HCT116 (cell line): ENCODE measurements around the gene E4F1. TPM values are rescaled to one million over a fixed set of nuclear protein-coding genes. Genes with fewer than 3 reads are reported as not detected.

Source experiments
- ATAC-seq: fragments of 200-7000 bp; cut with Tn5 transposase; 2 replicates; pipeline ENCODE4 v1.9.1; 2020; ENCODE audit warnings: mild to moderate bottlenecking, moderate library complexity
- BruUV-seq: library from RNA; stranded (reverse); fragments of 400-500 nt; replicated peaks from 2 replicates; lab custom pipeline; 2021; lab: Mats Ljungman, UMichigan
- CTCF ChIA-PET: fragments of 300-600 bp; sonication (Branson Sonifier 250); formaldehyde crosslinking; loops from one replicate; lab custom pipeline; 2021; ENCODE audit warnings: antibody characterized with exemption; lab: Charles Lee
- POLR2A ChIA-PET: fragments of 300-600, 350-600 bp; sonication (Branson Sonifier 250); formaldehyde crosslinking; loops from one replicate; lab custom pipeline; 2021; ENCODE audit warnings: antibody characterized with exemption; lab: Charles Lee
- RAD21 ChIA-PET, 2 experiments: fragments of 300-600 bp; sonication (Branson Sonifier 250); formaldehyde crosslinking; loops; one replicate each; lab custom pipeline; 2023; ENCODE audit warnings: low total read pairs in 2 of 2; ENCODE audit not compliant: uncharacterized antibody in 2 of 2, unreplicated experiment in 2 of 2, low non-redundant PET in 1 of 2; lab: Charles Lee
- DNase-seq: peaks from one replicate; pipeline ENCODE4 v3.0.0-alpha.2; 2010; ENCODE audit warnings: low read depth, low spot score
- H2AFZ ChIP-seq: fragments of 200-600 bp; shearing (Covaris generic), sonication (generic); 2 replicates; pipeline ENCODE4 v1.6.1; 2017; ENCODE audit warnings: low read depth, mixed run types, mixed read lengths, antibody characterized with exemption, low read length; ENCODE audit not compliant: poor library complexity, severe bottlenecking
- H3K27ac ChIP-seq: 2 replicates; pipeline ENCODE4 v1.5.1; 2012; ENCODE audit warnings: low read depth, low read length
- H3K27me3 ChIP-seq: fragments of 200-600 bp; sonication (generic); 2 replicates; pipeline ENCODE4 v1.6.1; 2016; ENCODE audit warnings: mixed run types, low read length, mixed read lengths; ENCODE audit not compliant: insufficient read depth
- H3K36me3 ChIP-seq, 2 experiments: fragments of 200-500 bp in 1 of 2; fragments of 200-600 bp in 1 of 2; sonication (Bioruptor generic) in 1 of 2; sonication (generic) in 1 of 2; 2 replicates each; pipeline versions ENCODE4 v1.5.1 to v1.6.1; 2014 to 2016; ENCODE audit warnings: low read length in 2 of 2, inconsistent platforms in 1 of 2, mixed read lengths in 1 of 2, mixed run types in 1 of 2; ENCODE audit not compliant: insufficient read depth in 2 of 2, control insufficient read depth in 1 of 2
- H3K4me1 ChIP-seq, 2 experiments: fragments of 200-600 bp in 1 of 2; sonication (generic) in 1 of 2; 2 replicates each; pipeline versions ENCODE4 v1.5.1 to v1.6.1; 2012 to 2017; ENCODE audit warnings: low read length in 2 of 2, inconsistent platforms in 1 of 2, mild to moderate bottlenecking in 1 of 2, mixed read lengths in 1 of 2, mixed run types in 1 of 2, moderate library complexity in 1 of 2; ENCODE audit not compliant: insufficient read depth in 2 of 2, control insufficient read depth in 1 of 2
- H3K4me2 ChIP-seq: fragments of 200-600 bp; sonication (generic); 2 replicates; pipeline ENCODE4 v1.6.1; 2017; ENCODE audit warnings: mixed run types, low read length, mixed read lengths
- H3K4me3 ChIP-seq, 2 experiments: fragments of 200-600 bp in 1 of 2; sonication (generic) in 1 of 2; replicated peaks in 1 of 2; 2 replicates each; pipeline ENCODE4 v1.5.1; 2011 to 2016; ENCODE audit warnings: low read length in 2 of 2, control low read depth in 1 of 2, low read depth in 1 of 2, mild to moderate bottlenecking in 1 of 2, mixed read lengths in 1 of 2, mixed run types in 1 of 2
- H3K79me2 ChIP-seq: fragments of 200-600 bp; sonication (generic); 2 replicates; pipeline ENCODE4 v1.6.1; 2017; ENCODE audit warnings: mild to moderate bottlenecking, mixed run types, low read length, moderate library complexity, mixed read lengths; ENCODE audit not compliant: insufficient read depth
- H3K9ac ChIP-seq: fragments of 200-600 bp; sonication (generic); 2 replicates; pipeline ENCODE4 v1.6.1; 2016; ENCODE audit warnings: low read length, mixed read lengths
- H3K9me2 ChIP-seq: fragments of 200-600 bp; sonication (generic), shearing (Covaris generic); 2 replicates; pipeline ENCODE4 v1.6.1; 2017; ENCODE audit warnings: mixed run types, mild to moderate bottlenecking, moderate library complexity; ENCODE audit not compliant: insufficient read depth
- H3K9me3 ChIP-seq, 2 experiments: fragments of 200-500 bp in 1 of 2; fragments of 200-600 bp in 1 of 2; sonication (Bioruptor generic) in 1 of 2; sonication (generic) in 1 of 2; 2 replicates each; pipeline ENCODE4 v1.6.1; 2014 to 2017; ENCODE audit warnings: low read length in 2 of 2, mixed read lengths in 2 of 2, inconsistent platforms in 1 of 2, low read depth in 1 of 2, mild to moderate bottlenecking in 1 of 2, mixed run types in 1 of 2, moderate library complexity in 1 of 2; ENCODE audit not compliant: control insufficient read depth in 1 of 2, insufficient read depth in 1 of 2
- H4K20me1 ChIP-seq: fragments of 200-600 bp; sonication (generic), shearing (Covaris generic); 2 replicates; pipeline ENCODE4 v1.6.1; 2017; ENCODE audit warnings: mixed run types, mild to moderate bottlenecking, moderate library complexity; ENCODE audit not compliant: insufficient read depth
- EGR1 ChIP-seq: IDR thresholded peaks from 2 replicates; pipeline ENCODE4 v1.6.1; 2012; ENCODE audit warnings: low read depth
- ELF1 ChIP-seq: IDR thresholded peaks from 2 replicates; pipeline ENCODE4 v1.6.1; 2012; ENCODE audit warnings: low read depth, borderline replicate concordance
- EZH2 ChIP-seq: fragments of 200-600 bp; sonication (generic); IDR thresholded peaks from 2 replicates; pipeline ENCODE4 v1.6.1; 2017; ENCODE audit warnings: antibody characterized with exemption, mixed run types
- EZH2phosphoT487 ChIP-seq: fragments of 200-600 bp; IDR thresholded peaks from 2 replicates; pipeline ENCODE4 v1.6.1; 2018; ENCODE audit warnings: antibody characterized with exemption, borderline replicate concordance
- JUND ChIP-seq: IDR thresholded peaks from 2 replicates; pipeline ENCODE4 v1.6.1; 2012
- POLR2A ChIP-seq: IDR thresholded peaks from 2 replicates; pipeline ENCODE4 v1.7.0; 2011; ENCODE audit warnings: borderline replicate concordance; ENCODE audit not compliant: insufficient read depth, insufficient read length; ENCODE audit errors: extremely low read depth
- POLR2AphosphoS5 ChIP-seq: IDR thresholded peaks from 2 replicates; pipeline ENCODE4 v1.6.1; 2011; ENCODE audit warnings: mild to moderate bottlenecking, low read depth, low read length, moderate library complexity
- RAD21 ChIP-seq: IDR thresholded peaks from 2 replicates; pipeline ENCODE4 v1.6.1; 2012; ENCODE audit warnings: low read depth, mild to moderate bottlenecking
- SIN3A ChIP-seq: IDR thresholded peaks from 2 replicates; pipeline ENCODE4 v1.6.1; 2012; ENCODE audit warnings: low read depth
- SP1 ChIP-seq: IDR thresholded peaks from 2 replicates; pipeline ENCODE4 v1.6.1; 2012; ENCODE audit warnings: low read depth
- SRF ChIP-seq: IDR thresholded peaks from 2 replicates; pipeline ENCODE4 v1.6.1; 2012; ENCODE audit warnings: low read depth
- TCF7L2 ChIP-seq: IDR thresholded peaks from 2 replicates; pipeline ENCODE4 v1.7.0; 2011; ENCODE audit warnings: borderline replicate concordance, inconsistent platforms; ENCODE audit not compliant: insufficient read depth, insufficient read length; ENCODE audit errors: extremely low read depth
- YY1 ChIP-seq: IDR thresholded peaks from 2 replicates; pipeline ENCODE4 v1.6.1; 2011; ENCODE audit warnings: low read length, low read depth, moderate library complexity, mild to moderate bottlenecking; ENCODE audit not compliant: insufficient replicate concordance; ENCODE audit errors: extremely low read depth
- ZFX ChIP-seq: fragments of 450-650 bp; IDR thresholded peaks from 2 replicates; pipeline ENCODE4 v1.6.1; 2017
- ZNF274 ChIP-seq: fragments of 200-500 bp; sonication (Bioruptor generic); IDR thresholded peaks from 2 replicates; pipeline ENCODE4 v1.6.1; 2014; ENCODE audit warnings: mild to moderate bottlenecking, low read depth, low read length, inconsistent platforms
- intact Hi-C: fragments of 100-400 bp; cut with micrococcal nuclease; formaldehyde crosslinking; loops from 2 replicates; pipeline ENCODE4 v1.10.0; 2022
- total RNA-seq: library from RNA; stranded (reverse); gene quantifications from one replicate; pipeline ENCODE4 v1.2.1, GENCODE V29; 2021; ENCODE audit not compliant: unreplicated experiment
- TF ChIP-seq, protein P1 (sequence below): IDR thresholded peaks from 2 replicates; pipeline ENCODE4 v1.6.1; 2012
- TF ChIP-seq, protein P2 (sequence below), 3 experiments: fragments of 200-600 bp in 1 of 3; sonication (generic) in 1 of 3; IDR thresholded peaks in 2 of 3; conservative IDR thresholded peaks in 1 of 3; 2 replicates each; pipeline ENCODE4 v1.5.1; 2012 to 2017; ENCODE audit warnings: low read depth in 2 of 3, low read length in 2 of 3, antibody characterized with exemption in 1 of 3, borderline replicate concordance in 1 of 3, control low read depth in 1 of 3, mild to moderate bottlenecking in 1 of 3, mixed read lengths in 1 of 3, mixed run types in 1 of 3, moderate library complexity in 1 of 3; ENCODE audit not compliant: insufficient read depth in 1 of 3
- TF ChIP-seq, protein P3 (sequence below): IDR thresholded peaks from 2 replicates; pipeline ENCODE4 v1.6.1; 2012; ENCODE audit warnings: low read depth
- TF ChIP-seq, protein P4 (sequence below): IDR thresholded peaks from 2 replicates; pipeline ENCODE4 v1.6.1; 2012
- TF ChIP-seq, protein P5 (sequence below): IDR thresholded peaks from 2 replicates; pipeline ENCODE4 v1.6.1; 2011; ENCODE audit warnings: mild to moderate bottlenecking, low read length, moderate library complexity; ENCODE audit not compliant: insufficient replicate concordance; ENCODE audit errors: extremely low read depth

Gene E4F1
- total RNA-seq, 1 experiment from 2014 or later: 40.7 TPM

DNA sequence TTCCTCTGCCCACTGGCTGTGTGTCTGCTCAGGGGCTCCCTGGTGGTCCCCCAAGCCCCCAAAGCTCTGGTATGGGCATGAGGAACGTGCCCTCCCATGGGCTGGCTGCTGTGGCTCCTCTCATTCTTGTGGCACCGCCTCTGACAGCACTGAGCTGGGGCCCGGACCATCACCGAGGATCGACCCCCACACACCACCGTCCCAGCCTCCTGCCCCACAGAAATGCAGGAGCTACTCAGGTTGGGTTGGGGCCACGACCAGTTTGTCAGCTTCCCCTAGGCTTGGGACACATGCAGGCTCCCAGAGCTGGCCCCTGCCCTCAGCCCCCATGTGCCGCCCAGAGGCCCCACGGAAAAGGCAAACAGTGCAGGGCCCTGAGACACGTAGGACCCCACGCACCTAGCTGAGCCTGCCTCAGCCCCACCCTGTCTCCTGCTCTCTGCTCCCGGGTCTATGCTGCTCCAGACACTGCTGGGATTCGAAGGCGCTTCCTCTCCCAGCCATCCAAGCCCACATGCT is 23.7 kb upstream of the E4F1 start:
- TF ChIP-seq EZH2phosphoT487: no peak
- TF ChIP-seq, protein P1, sequence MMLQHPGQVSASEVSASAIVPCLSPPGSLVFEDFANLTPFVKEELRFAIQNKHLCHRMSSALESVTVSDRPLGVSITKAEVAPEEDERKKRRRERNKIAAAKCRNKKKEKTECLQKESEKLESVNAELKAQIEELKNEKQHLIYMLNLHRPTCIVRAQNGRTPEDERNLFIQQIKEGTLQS: no peak
- no peak for TF ChIP-seq POLR2AphosphoS5
- no peak for TF ChIP-seq SP1
- TF ChIP-seq EGR1: no peak
- no peak for TF ChIP-seq ZFX
- TF ChIP-seq ELF1: no peak
- TF ChIP-seq, protein P2, sequence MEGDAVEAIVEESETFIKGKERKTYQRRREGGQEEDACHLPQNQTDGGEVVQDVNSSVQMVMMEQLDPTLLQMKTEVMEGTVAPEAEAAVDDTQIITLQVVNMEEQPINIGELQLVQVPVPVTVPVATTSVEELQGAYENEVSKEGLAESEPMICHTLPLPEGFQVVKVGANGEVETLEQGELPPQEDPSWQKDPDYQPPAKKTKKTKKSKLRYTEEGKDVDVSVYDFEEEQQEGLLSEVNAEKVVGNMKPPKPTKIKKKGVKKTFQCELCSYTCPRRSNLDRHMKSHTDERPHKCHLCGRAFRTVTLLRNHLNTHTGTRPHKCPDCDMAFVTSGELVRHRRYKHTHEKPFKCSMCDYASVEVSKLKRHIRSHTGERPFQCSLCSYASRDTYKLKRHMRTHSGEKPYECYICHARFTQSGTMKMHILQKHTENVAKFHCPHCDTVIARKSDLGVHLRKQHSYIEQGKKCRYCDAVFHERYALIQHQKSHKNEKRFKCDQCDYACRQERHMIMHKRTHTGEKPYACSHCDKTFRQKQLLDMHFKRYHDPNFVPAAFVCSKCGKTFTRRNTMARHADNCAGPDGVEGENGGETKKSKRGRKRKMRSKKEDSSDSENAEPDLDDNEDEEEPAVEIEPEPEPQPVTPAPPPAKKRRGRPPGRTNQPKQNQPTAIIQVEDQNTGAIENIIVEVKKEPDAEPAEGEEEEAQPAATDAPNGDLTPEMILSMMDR (IDR thresholded peaks at IDR 0.05 in 2 of 3, conservative IDR thresholded peaks at IDR 0.05 in 1 of 3; ENCODE audit: borderline replicate concordance in 1 of 3, insufficient read depth in 1 of 3, low read depth in 2 of 3, low read length in 2 of 3): no peak
- TF ChIP-seq, protein P3, sequence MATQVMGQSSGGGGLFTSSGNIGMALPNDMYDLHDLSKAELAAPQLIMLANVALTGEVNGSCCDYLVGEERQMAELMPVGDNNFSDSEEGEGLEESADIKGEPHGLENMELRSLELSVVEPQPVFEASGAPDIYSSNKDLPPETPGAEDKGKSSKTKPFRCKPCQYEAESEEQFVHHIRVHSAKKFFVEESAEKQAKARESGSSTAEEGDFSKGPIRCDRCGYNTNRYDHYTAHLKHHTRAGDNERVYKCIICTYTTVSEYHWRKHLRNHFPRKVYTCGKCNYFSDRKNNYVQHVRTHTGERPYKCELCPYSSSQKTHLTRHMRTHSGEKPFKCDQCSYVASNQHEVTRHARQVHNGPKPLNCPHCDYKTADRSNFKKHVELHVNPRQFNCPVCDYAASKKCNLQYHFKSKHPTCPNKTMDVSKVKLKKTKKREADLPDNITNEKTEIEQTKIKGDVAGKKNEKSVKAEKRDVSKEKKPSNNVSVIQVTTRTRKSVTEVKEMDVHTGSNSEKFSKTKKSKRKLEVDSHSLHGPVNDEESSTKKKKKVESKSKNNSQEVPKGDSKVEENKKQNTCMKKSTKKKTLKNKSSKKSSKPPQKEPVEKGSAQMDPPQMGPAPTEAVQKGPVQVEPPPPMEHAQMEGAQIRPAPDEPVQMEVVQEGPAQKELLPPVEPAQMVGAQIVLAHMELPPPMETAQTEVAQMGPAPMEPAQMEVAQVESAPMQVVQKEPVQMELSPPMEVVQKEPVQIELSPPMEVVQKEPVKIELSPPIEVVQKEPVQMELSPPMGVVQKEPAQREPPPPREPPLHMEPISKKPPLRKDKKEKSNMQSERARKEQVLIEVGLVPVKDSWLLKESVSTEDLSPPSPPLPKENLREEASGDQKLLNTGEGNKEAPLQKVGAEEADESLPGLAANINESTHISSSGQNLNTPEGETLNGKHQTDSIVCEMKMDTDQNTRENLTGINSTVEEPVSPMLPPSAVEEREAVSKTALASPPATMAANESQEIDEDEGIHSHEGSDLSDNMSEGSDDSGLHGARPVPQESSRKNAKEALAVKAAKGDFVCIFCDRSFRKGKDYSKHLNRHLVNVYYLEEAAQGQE: no peak
- no peak for TF ChIP-seq SIN3A
- TF ChIP-seq ZNF274: no peak
- TF ChIP-seq, protein P4, sequence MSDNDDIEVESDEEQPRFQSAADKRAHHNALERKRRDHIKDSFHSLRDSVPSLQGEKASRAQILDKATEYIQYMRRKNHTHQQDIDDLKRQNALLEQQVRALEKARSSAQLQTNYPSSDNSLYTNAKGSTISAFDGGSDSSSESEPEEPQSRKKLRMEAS: no peak
- TF ChIP-seq, protein P5, sequence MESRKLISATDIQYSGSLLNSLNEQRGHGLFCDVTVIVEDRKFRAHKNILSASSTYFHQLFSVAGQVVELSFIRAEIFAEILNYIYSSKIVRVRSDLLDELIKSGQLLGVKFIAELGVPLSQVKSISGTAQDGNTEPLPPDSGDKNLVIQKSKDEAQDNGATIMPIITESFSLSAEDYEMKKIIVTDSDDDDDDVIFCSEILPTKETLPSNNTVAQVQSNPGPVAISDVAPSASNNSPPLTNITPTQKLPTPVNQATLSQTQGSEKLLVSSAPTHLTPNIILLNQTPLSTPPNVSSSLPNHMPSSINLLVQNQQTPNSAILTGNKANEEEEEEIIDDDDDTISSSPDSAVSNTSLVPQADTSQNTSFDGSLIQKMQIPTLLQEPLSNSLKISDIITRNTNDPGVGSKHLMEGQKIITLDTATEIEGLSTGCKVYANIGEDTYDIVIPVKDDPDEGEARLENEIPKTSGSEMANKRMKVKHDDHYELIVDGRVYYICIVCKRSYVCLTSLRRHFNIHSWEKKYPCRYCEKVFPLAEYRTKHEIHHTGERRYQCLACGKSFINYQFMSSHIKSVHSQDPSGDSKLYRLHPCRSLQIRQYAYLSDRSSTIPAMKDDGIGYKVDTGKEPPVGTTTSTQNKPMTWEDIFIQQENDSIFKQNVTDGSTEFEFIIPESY: no peak
- TF ChIP-seq POLR2A: no peak
- no peak for TF ChIP-seq SRF
- no peak for TF ChIP-seq EZH2
- TF ChIP-seq YY1: no peak
- TF ChIP-seq RAD21: no peak
- TF ChIP-seq JUND: no peak
- TF ChIP-seq TCF7L2: no peak
- TF ChIP-seq, all 23 proteins: peak for 0
- no peak overlapping the region for H3K27ac ChIP-seq
- DNase-seq: no peak
- H3K9me2 ChIP-seq: no peaks in the 10 kb centered on the region
- intact Hi-C loops: loop anchor here (10.0 kb wide), 1 partner anchor 305 kb away; no protein-coding TSS in a partner anchor
- H3K4me2 ChIP-seq: no peak overlapping the region
- ChIA-PET POLR2A (no interaction called here), CTCF (no interaction called here), RAD21 (no interaction called here)
- H3K4me3 ChIP-seq: no peak overlapping the region
- no peak for ATAC-seq
- no peaks in the 10 kb centered on the region for H4K20me1 ChIP-seq
- H3K36me3 ChIP-seq: no peaks in the 10 kb centered on the region
- H2AFZ ChIP-seq: no peak overlapping the region
- no peaks in the 10 kb centered on the region for H3K9me3 ChIP-seq
- H3K79me2 ChIP-seq: no peaks in the 10 kb centered on the region
- H3K4me1 ChIP-seq: peaks cover 8 to 17% of the 10 kb centered on the region in 2 experiments
- no TSS peak for BruUV-seq
- no peaks in the 10 kb centered on the region for H3K27me3 ChIP-seq
- no peak overlapping the region for H3K9ac ChIP-seq
